Right forelimb (tissue), 1 donor: ENCODE measurements around the gene TMEM175.

ENCODE experiments used
- DNase-seq: peaks from one replicate; pipeline ENCODE4 v3.0.0-alpha.2; 2018

The TMEM175 gene

GRCh38 chr4:899556-899906 lies 32.7 kb upstream of the TMEM175 start:
- no peak for DNase-seq

GRCh38 chr4:900073-900472 lies 32.2 kb upstream of the TMEM175 start:
- no peak for DNase-seq

GRCh38 chr4:900721-901120 lies 31.5 kb upstream of the TMEM175 start:
- no peak for DNase-seq

- DNase-seq = no peak
Observed at GRCh38 chr4:901192-901910, 30.9 kb upstream of the TMEM175 start.

GRCh38 chr4:903066-904046 lies 28.9 kb upstream of the TMEM175 start:
- no peak for DNase-seq

- no peak for DNase-seq
Observed at GRCh38 chr4:905485-906338, 26.5 kb upstream of the TMEM175 start.

GRCh38 chr4:906339-907102 lies 25.7 kb upstream of the TMEM175 start:
- DNase-seq = no peak

GRCh38 chr4:907103-907400 lies 25.2 kb upstream of the TMEM175 start:
- DNase-seq = no peak

GRCh38 chr4:907691-908425 lies 24.4 kb upstream of the TMEM175 start:
- DNase-seq = no peak

- no peak for DNase-seq
Observed at GRCh38 chr4:909131-909571, 23.1 kb upstream of the TMEM175 start.

- DNase-seq = no peak
Observed at GRCh38 chr4:909821-910220, 22.4 kb upstream of the TMEM175 start.

GRCh38 chr4:910366-911091 lies 21.7 kb upstream of the TMEM175 start:
- DNase-seq = no peak

GRCh38 chr4:911221-911751 lies 21.0 kb upstream of the TMEM175 start:
- DNase-seq = no peak

- DNase-seq = peak; percentile 16
Observed at GRCh38 chr4:911871-912490, 20.3 kb upstream of the TMEM175 start.

- DNase-seq = peak; percentile 6
Observed at GRCh38 chr4:912548-913279, 19.5 kb upstream of the TMEM175 start.

GRCh38 chr4:913280-913618 lies 19.0 kb upstream of the TMEM175 start:
- DNase-seq = peak; percentile 4

GRCh38 chr4:914531-914930 lies 17.7 kb upstream of the TMEM175 start:
- DNase-seq = peak; percentile 17

- peak; percentile 38 for DNase-seq
Observed at GRCh38 chr4:915041-915474, 17.2 kb upstream of the TMEM175 start.

GRCh38 chr4:915595-915994 lies 16.7 kb upstream of the TMEM175 start:
- peak; percentile 22 for DNase-seq

- no peak for DNase-seq
Observed at GRCh38 chr4:917466-917865, 14.8 kb upstream of the TMEM175 start.
